Panc1 (cell line): ENCODE results near the gene C2orf80. TPM values are rescaled to one million over a fixed set of nuclear protein-coding genes. Genes with fewer than 3 reads are reported as not detected.

Experiments used
- ATAC-seq: fragments of 200-7000 bp; cut with Tn5 transposase; 2 replicates; pipeline ENCODE4 v1.9.1; 2020; ENCODE audit warnings: mild to moderate bottlenecking, moderate library complexity
- BruUV-seq: library from RNA; stranded (reverse); fragments of 400-500 nt; replicated peaks from 2 replicates; lab custom pipeline; 2021; lab: Mats Ljungman, UMichigan
- CTCF ChIA-PET: fragments of 300-600 bp; sonication (Branson Sonifier 250); formaldehyde crosslinking; loops from one replicate; lab custom pipeline; 2022; ENCODE audit warnings: antibody characterized with exemption; lab: Charles Lee
- POLR2A ChIA-PET: fragments of 300-600 bp; sonication (Branson Sonifier 250); formaldehyde crosslinking; loops from one replicate; lab custom pipeline; 2022; ENCODE audit warnings: antibody characterized with exemption; lab: Charles Lee
- DNase-seq: peaks from one replicate; pipeline ENCODE4 v3.0.0-alpha.2; 2010; ENCODE audit warnings: low read depth, low spot score
- H3K27ac ChIP-seq: 2 replicates; pipeline ENCODE4 v1.5.1; 2011; ENCODE audit warnings: mild to moderate bottlenecking, low read length, inconsistent platforms
- H3K27me3 ChIP-seq: fragments of 200-500 bp; sonication (Bioruptor generic); 2 replicates; pipeline ENCODE4 v1.6.0; 2014; ENCODE audit warnings: low read length, inconsistent platforms; ENCODE audit not compliant: control insufficient read depth, insufficient read depth
- H3K36me3 ChIP-seq: fragments of 200-500 bp; sonication (Bioruptor generic); 2 replicates; pipeline ENCODE4 v1.5.1; 2014; ENCODE audit warnings: inconsistent platforms, mild to moderate bottlenecking, low read length, moderate library complexity; ENCODE audit not compliant: control insufficient read depth, insufficient read depth
- H3K4me1 ChIP-seq: 2 replicates; pipeline ENCODE4 v1.5.1; 2011; ENCODE audit warnings: inconsistent platforms, mild to moderate bottlenecking, low read length, moderate library complexity; ENCODE audit not compliant: control insufficient read depth, insufficient read depth
- H3K4me3 ChIP-seq, 2 experiments: 2 replicates each; pipeline ENCODE4 v1.5.1; 2011 to 2012; ENCODE audit warnings: low read depth in 2 of 2, low read length in 2 of 2, mild to moderate bottlenecking in 2 of 2, inconsistent platforms in 1 of 2, moderate library complexity in 1 of 2
- H3K9me3 ChIP-seq: fragments of 200-500 bp; sonication (Bioruptor generic); 2 replicates; pipeline ENCODE4 v1.5.1; 2014; ENCODE audit warnings: low read depth, mild to moderate bottlenecking, inconsistent platforms, low read length, moderate library complexity; ENCODE audit not compliant: control insufficient read depth, insufficient read depth
- POLR2AphosphoS5 ChIP-seq: IDR thresholded peaks from 2 replicates; pipeline ENCODE4 v1.6.1; 2012; ENCODE audit warnings: mild to moderate bottlenecking, low read depth, low read length, moderate library complexity
- SIN3A ChIP-seq: IDR thresholded peaks from 2 replicates; pipeline ENCODE4 v1.6.1; 2012; ENCODE audit warnings: low read depth, mild to moderate bottlenecking, low read length, moderate library complexity, borderline replicate concordance; ENCODE audit not compliant: insufficient read depth
- TCF7L2 ChIP-seq: IDR thresholded peaks from 2 replicates; pipeline ENCODE4 v1.6.1; 2011; ENCODE audit warnings: mild to moderate bottlenecking, low read depth, low read length, inconsistent platforms
- in situ Hi-C: cut with HindIII; loops from 2 replicates; pipeline ENCODE4 v1.10.0; 2016; ENCODE audit warnings: low sequenced_read_pairs, low pct_unique_long_range_greater_than_20kb
- intact Hi-C: fragments of 100-400 bp; cut with micrococcal nuclease; formaldehyde crosslinking; loops from one replicate; pipeline ENCODE4 v1.10.0; 2022; ENCODE audit not compliant: unreplicated experiment
- total RNA-seq: library from RNA; stranded (reverse); gene quantifications from one replicate; pipeline ENCODE4 v1.2.1, GENCODE V29; 2021; ENCODE audit not compliant: unreplicated experiment
- TF ChIP-seq, protein P1 (sequence below): fragments of 450-650 bp; IDR thresholded peaks from 2 replicates; pipeline ENCODE4 v1.5.1; 2017; ENCODE audit warnings: mild to moderate bottlenecking
- TF ChIP-seq, protein P2 (sequence below), 2 experiments: IDR thresholded peaks; 2 replicates each; pipeline ENCODE4 v1.6.1; 2011 to 2012; ENCODE audit warnings: low read depth in 2 of 2, control low read depth in 1 of 2, low read length in 1 of 2, mild to moderate bottlenecking in 1 of 2, moderate library complexity in 1 of 2; ENCODE audit not compliant: insufficient read depth in 1 of 2

Gene C2orf80
- total RNA-seq, 1 experiment from 2014 or later = not detected

DNA sequence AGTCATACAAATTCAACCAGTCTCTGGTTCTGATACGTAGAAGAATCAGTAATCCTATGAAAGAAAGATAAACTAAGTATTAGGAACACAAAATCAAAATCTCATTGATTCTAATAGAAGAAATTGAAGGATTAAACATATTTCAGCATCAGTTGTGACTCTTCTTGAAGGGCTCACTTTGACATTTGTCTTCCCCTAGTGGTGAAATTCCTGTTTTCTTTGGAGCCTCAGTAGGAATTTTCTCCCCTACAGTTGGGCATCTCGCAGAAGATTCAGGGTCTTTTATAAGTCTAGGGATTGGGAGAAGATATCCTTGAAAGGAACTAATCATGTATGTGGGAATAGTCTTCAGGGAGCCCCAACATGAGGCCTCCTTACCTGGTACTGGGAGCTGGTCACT lies 41.0 kb downstream of the C2orf80 start:
- CTCF ChIA-PET = no interaction called here
- intact Hi-C loops = no loop called here
- Histone ChIP-seq H3K27me3 (no peaks in the 10 kb centered on the region), H3K36me3 (no peaks in the 10 kb centered on the region), H3K27ac (no peak overlapping the region), H3K4me3 (no peak overlapping the region), H3K4me1 (no peaks in the 10 kb centered on the region), H3K9me3 (no peaks in the 10 kb centered on the region)
- no TSS peak for BruUV-seq
- ATAC-seq (no peak), DNase-seq (no peak)
- in situ Hi-C loops = no loop called here
- POLR2A ChIA-PET = no interaction called here
- TF ChIP-seq, protein P1, sequence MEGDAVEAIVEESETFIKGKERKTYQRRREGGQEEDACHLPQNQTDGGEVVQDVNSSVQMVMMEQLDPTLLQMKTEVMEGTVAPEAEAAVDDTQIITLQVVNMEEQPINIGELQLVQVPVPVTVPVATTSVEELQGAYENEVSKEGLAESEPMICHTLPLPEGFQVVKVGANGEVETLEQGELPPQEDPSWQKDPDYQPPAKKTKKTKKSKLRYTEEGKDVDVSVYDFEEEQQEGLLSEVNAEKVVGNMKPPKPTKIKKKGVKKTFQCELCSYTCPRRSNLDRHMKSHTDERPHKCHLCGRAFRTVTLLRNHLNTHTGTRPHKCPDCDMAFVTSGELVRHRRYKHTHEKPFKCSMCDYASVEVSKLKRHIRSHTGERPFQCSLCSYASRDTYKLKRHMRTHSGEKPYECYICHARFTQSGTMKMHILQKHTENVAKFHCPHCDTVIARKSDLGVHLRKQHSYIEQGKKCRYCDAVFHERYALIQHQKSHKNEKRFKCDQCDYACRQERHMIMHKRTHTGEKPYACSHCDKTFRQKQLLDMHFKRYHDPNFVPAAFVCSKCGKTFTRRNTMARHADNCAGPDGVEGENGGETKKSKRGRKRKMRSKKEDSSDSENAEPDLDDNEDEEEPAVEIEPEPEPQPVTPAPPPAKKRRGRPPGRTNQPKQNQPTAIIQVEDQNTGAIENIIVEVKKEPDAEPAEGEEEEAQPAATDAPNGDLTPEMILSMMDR = no peak; the same call in 1 of the 2 replicates
- TF ChIP-seq, protein P2, sequence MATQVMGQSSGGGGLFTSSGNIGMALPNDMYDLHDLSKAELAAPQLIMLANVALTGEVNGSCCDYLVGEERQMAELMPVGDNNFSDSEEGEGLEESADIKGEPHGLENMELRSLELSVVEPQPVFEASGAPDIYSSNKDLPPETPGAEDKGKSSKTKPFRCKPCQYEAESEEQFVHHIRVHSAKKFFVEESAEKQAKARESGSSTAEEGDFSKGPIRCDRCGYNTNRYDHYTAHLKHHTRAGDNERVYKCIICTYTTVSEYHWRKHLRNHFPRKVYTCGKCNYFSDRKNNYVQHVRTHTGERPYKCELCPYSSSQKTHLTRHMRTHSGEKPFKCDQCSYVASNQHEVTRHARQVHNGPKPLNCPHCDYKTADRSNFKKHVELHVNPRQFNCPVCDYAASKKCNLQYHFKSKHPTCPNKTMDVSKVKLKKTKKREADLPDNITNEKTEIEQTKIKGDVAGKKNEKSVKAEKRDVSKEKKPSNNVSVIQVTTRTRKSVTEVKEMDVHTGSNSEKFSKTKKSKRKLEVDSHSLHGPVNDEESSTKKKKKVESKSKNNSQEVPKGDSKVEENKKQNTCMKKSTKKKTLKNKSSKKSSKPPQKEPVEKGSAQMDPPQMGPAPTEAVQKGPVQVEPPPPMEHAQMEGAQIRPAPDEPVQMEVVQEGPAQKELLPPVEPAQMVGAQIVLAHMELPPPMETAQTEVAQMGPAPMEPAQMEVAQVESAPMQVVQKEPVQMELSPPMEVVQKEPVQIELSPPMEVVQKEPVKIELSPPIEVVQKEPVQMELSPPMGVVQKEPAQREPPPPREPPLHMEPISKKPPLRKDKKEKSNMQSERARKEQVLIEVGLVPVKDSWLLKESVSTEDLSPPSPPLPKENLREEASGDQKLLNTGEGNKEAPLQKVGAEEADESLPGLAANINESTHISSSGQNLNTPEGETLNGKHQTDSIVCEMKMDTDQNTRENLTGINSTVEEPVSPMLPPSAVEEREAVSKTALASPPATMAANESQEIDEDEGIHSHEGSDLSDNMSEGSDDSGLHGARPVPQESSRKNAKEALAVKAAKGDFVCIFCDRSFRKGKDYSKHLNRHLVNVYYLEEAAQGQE (IDR thresholded peaks at IDR 0.05; ENCODE audit: insufficient read depth in 1 of 2, low read depth in 2 of 2, low read length in 1 of 2) = no peak

DNA sequence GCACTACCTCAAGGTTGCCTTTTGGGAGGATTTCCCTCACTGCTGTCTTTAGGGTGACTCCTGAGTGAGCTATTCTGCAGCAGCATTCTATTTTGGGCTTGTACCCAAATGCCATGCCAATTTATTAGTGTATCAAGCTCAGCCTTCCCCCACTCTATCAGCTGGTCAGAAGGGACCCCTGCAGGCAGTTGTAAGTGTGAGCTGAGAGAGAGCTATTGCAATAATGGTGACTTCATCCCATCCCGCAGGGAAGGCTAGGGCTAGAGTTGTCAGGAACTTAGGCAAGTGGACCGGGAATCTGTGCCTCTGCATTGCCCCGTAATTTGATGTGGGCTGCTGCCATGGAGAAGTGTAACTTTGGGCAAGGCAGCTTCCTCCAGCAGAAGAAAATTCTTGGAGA lies 42.1 kb downstream of the C2orf80 start:
- CTCF ChIA-PET = no interaction called here

More for the DNA sequence above, 42.1 kb downstream of the C2orf80 start:
- Histone ChIP-seq H3K9me3 (no peaks in the 10 kb centered on the region), H3K36me3 (no peaks in the 10 kb centered on the region), H3K4me1 (no peaks in the 10 kb centered on the region), H3K4me3 (no peak overlapping the region), H3K27ac (no peak overlapping the region), H3K27me3 (no peaks in the 10 kb centered on the region)
- intact Hi-C loops (no loop called here), in situ Hi-C loops (no loop called here)
- POLR2A ChIA-PET = interaction anchor here (0.8 kb wide), 1 partner anchor 173 kb away, joined by 3 read pairs; no protein-coding TSS in a partner anchor
- no peak for DNase-seq
- BruUV-seq = no TSS peak
- no peak for ATAC-seq
- TF ChIP-seq TCF7L2 = no peak
- no peak for TF ChIP-seq SIN3A
- TF ChIP-seq, protein P1 = no peak
- TF ChIP-seq POLR2AphosphoS5 = no peak
